Osteoblast (primary cell): Measurements from ENCODE around the gene ADAMTS14. TPM values are rescaled to one million over a fixed set of nuclear protein-coding genes. Genes with fewer than 3 reads are reported as not detected.

Source experiments
- DNase-seq: peaks from one replicate; pipeline ENCODE4 v3.0.0; 2011; ENCODE audit warnings: low spot score, mixed read lengths; ENCODE audit not compliant: insufficient read length; ENCODE audit errors: missing footprints
- H2AFZ ChIP-seq: 2 replicates; pipeline ENCODE4 v1.6.0; 2011; ENCODE audit warnings: mild to moderate bottlenecking, low read length
- H3K27ac ChIP-seq: 2 replicates; pipeline ENCODE4 v1.5.1; 2011; ENCODE audit warnings: mild to moderate bottlenecking, low read depth, low read length, moderate library complexity
- H3K27me3 ChIP-seq: 2 replicates; pipeline ENCODE4 v1.6.0; 2012; ENCODE audit warnings: mild to moderate bottlenecking, control low read depth, inconsistent platforms, low read length, moderate library complexity; ENCODE audit not compliant: insufficient read depth
- H3K36me3 ChIP-seq: 2 replicates; pipeline ENCODE4 v1.5.1; 2011; ENCODE audit warnings: mild to moderate bottlenecking, low read length, control low read depth, moderate library complexity; ENCODE audit not compliant: insufficient read depth
- H3K4me1 ChIP-seq: 2 replicates; pipeline ENCODE4 v1.5.1; 2011; ENCODE audit warnings: mild to moderate bottlenecking, low read length, control low read depth, moderate library complexity; ENCODE audit not compliant: insufficient read depth
- H3K4me2 ChIP-seq: 2 replicates; pipeline ENCODE4 v1.6.0; 2011; ENCODE audit warnings: mild to moderate bottlenecking, low read length; ENCODE audit not compliant: insufficient read depth
- H3K4me3 ChIP-seq: fragments of 200-600 bp; sonication (generic); 3 replicates; pipeline ENCODE4 v1.5.1; 2012; ENCODE audit warnings: mild to moderate bottlenecking, low read length, inconsistent platforms; ENCODE audit not compliant: insufficient read depth
- H3K79me2 ChIP-seq: 2 replicates; pipeline ENCODE4 v1.6.0; 2012; ENCODE audit warnings: mild to moderate bottlenecking, low read length, control low read depth, inconsistent platforms; ENCODE audit not compliant: insufficient read depth
- H3K9me3 ChIP-seq: 2 replicates; pipeline ENCODE4 v1.5.1; 2011; ENCODE audit warnings: low read depth, low read length, control low read depth
- H4K20me1 ChIP-seq: 2 replicates; pipeline ENCODE4 v1.6.0; 2012; ENCODE audit warnings: mild to moderate bottlenecking, low read length, control low read depth; ENCODE audit not compliant: insufficient read depth
- total RNA-seq: library from RNA; depleted of rRNA; stranded (reverse); fragments of >200 nt; gene quantifications from 2 replicates; pipeline ENCODE4 v1.2.3, GENCODE V29; 2012
- TF ChIP-seq, protein P1 (sequence below): IDR thresholded peaks from 2 replicates; pipeline ENCODE4 v1.5.1; 2011; ENCODE audit warnings: mild to moderate bottlenecking, low read depth, low read length, moderate library complexity; ENCODE audit errors: extremely low read depth

Gene ADAMTS14
- total RNA-seq, 1 donor = 2.9 TPM

DNA sequence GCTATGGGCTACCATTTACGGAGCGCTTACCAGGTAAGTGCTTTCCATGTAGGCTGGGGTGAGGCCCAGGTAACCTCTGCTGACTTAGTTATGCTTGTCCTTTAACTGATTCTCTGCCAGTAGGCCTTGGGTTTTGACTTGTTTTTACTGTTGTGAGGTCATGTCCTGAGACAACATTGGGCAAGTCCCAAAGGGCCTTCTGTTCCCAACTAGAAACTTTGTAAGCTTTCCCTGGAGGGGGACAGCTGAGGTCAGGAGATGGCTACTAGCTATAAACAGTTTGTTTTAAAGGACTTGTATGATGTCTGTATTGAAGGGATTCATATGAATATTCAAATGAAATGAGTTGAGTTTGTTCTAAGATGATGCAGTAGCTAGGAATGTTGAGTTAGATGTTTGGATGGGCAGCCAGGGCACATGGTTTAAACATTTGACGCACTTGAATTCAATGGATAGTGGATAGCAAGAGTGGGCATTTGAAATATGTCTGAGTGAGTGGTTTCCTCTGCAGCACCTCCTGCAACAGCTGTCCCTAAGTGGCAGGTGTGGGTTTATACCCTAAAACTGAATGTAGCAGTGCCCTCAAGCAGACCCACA, 133.4 kb downstream of the ADAMTS14 start:
- Histone ChIP-seq H3K79me2 (no peaks in the 10 kb centered on the region), H3K4me1 (peaks cover 5% of the 10 kb centered on the region), H3K27me3 (peaks cover 17% of the 10 kb centered on the region), H3K9me3 (no peaks in the 10 kb centered on the region), H3K4me2 (no peak overlapping the region), H3K27ac (no peak overlapping the region), H4K20me1 (no peaks in the 10 kb centered on the region), H2AFZ (no peak overlapping the region), H3K4me3 (no peak overlapping the region), H3K36me3 (no peaks in the 10 kb centered on the region)
- TF ChIP-seq, protein P1, sequence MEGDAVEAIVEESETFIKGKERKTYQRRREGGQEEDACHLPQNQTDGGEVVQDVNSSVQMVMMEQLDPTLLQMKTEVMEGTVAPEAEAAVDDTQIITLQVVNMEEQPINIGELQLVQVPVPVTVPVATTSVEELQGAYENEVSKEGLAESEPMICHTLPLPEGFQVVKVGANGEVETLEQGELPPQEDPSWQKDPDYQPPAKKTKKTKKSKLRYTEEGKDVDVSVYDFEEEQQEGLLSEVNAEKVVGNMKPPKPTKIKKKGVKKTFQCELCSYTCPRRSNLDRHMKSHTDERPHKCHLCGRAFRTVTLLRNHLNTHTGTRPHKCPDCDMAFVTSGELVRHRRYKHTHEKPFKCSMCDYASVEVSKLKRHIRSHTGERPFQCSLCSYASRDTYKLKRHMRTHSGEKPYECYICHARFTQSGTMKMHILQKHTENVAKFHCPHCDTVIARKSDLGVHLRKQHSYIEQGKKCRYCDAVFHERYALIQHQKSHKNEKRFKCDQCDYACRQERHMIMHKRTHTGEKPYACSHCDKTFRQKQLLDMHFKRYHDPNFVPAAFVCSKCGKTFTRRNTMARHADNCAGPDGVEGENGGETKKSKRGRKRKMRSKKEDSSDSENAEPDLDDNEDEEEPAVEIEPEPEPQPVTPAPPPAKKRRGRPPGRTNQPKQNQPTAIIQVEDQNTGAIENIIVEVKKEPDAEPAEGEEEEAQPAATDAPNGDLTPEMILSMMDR = no peak
- DNase-seq = no peak

DNA sequence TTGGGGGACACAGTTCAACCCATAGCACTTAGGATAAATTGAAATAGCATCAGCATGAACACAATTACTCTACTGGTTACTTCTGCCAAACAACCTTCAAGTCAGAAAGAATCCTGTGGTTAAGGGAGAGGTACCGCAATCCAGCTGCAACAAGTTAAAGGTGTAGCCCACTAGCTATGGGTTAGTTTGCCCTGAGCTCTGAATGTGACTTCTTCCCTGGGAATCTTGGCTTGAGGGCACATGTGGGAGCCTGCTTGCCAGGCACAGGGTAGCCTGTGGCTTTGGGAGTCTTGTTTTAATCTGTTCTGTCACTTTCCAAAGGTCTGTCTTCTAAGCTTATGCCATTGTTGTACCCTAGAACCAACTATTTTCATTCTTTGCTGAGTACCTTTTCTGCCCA, 134.5 kb downstream of the ADAMTS14 start:
- Histone ChIP-seq H3K4me3 (no peak overlapping the region), H4K20me1 (no peaks in the 10 kb centered on the region), H3K4me2 (no peak overlapping the region), H3K4me1 (peaks cover 5% of the 10 kb centered on the region), H3K27ac (no peak overlapping the region), H3K36me3 (no peaks in the 10 kb centered on the region), H2AFZ (no peak overlapping the region), H3K27me3 (peaks cover 12% of the 10 kb centered on the region), H3K79me2 (no peaks in the 10 kb centered on the region), H3K9me3 (no peaks in the 10 kb centered on the region)
- no peak for DNase-seq
- TF ChIP-seq, protein P1 = no peak

DNA sequence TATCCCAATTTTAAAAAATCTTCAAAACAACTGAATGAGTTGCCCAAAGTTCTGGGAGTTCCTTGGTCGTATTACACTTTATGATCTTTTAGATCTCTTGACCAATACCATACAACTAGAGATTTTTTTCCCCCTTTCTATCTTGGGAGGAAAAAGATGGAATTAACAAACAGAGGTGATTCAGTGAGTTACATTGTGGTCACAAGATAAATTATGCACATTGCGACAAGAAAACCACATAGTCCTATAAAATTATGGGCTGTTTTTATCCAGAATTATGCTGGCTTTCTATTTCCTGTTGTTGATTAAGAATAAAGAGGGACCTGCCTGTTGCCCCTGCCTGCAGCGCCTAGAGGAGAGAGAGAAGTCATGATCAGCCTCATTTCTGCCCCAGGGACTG, 135.2 kb downstream of the ADAMTS14 start:
- Histone ChIP-seq H4K20me1 (no peaks in the 10 kb centered on the region), H3K4me2 (no peak overlapping the region), H3K36me3 (no peaks in the 10 kb centered on the region), H3K9me3 (no peaks in the 10 kb centered on the region), H3K4me1 (peaks cover 5% of the 10 kb centered on the region), H3K27me3 (peaks cover 12% of the 10 kb centered on the region), H2AFZ (no peak overlapping the region), H3K27ac (no peak overlapping the region), H3K79me2 (no peaks in the 10 kb centered on the region), H3K4me3 (no peak overlapping the region)
- TF ChIP-seq, protein P1 = no peak
- DNase-seq = no peak

DNA sequence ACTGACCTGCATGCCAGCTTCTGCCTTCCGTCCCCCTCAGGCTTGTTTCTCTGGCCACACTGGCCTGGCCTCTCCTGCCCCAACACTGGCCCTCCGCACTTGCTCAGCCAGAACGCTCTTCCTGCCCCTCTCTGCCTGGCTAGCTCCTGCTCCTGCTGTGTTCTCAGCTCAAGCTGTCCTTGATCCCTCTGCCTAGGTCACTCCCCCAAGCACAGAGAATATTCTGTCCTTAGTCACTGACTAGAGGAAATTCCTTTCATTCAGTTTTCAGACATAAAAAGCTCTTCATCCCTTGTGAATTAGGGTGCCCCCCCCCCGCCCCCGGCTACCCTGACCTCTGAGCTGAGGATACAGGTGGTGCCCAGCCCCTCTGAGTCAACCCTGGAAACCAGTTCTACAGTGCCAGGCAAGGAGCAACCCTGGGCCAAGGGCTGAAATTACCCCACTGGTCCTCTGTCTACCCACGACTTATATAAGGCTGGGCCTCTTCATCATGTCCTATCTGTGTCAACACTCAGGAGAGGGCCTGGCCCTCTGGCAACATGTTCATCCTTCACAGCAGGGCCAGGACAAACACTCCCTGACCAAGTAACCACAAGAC, 136.8 kb downstream of the ADAMTS14 start:
- H3K9me3 ChIP-seq = no peaks in the 10 kb centered on the region
- TF ChIP-seq, protein P1 = no peak
- no peaks in the 10 kb centered on the region for H4K20me1 ChIP-seq
- H3K4me2 ChIP-seq = no peak overlapping the region
- peaks cover 12% of the 10 kb centered on the region for H3K27me3 ChIP-seq
- H3K4me1 ChIP-seq = peaks cover 5% of the 10 kb centered on the region
- no peak overlapping the region for H3K4me3 ChIP-seq
- H2AFZ ChIP-seq = no peak overlapping the region
- no peaks in the 10 kb centered on the region for H3K36me3 ChIP-seq
- no peaks in the 10 kb centered on the region for H3K79me2 ChIP-seq
- no peak overlapping the region for H3K27ac ChIP-seq
- DNase-seq = peak; percentile 76
